ENCODE measurements around the gene DEDD.

DNA sequence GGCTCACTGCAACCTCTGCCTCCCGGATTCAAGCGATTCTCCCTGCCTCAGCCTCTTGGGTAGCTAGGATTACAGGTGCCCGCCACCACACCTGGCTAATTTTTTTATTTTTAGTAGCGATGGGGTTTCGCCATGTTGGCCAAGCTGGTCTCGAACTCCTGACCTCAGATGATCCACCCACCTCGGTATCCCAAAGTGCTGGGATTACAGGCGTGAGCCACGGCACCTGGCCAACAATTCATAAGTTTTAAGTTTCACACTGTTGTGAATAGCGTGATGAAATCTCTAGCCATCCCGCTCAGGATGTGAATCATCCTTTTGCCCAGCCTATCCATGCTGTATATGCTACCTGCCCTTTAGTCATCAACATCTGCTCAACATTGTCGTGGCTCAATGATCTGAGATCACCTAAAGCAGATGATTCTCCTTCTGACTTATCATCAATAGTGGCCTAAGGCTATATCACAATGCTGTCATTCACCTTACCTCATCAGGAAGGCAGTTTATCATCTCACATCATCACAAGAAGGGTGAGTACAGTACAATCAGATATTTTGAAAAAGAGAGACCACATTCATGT lies 17.2 kb downstream of the DEDD start:
- TF ChIP-seq CTCF (IDR thresholded peaks at IDR 0.05) (no peak), ZFX (IDR thresholded peaks at IDR 0.05; ENCODE audit: borderline replicate concordance) (no peak)
